ENCODE results near the gene BARX2.

BARX2 gene

GRCh38 chr11:129440028-129440713, 64.5 kb downstream of the BARX2 start:
- peak; percentile 5 for DNase-seq (ENCODE audit: low read depth)
- no peak overlapping the region for H3K4me3 ChIP-seq (ENCODE audit: low read length)
- no peak for TF ChIP-seq CTCF (conservative IDR thresholded peaks at IDR 0.05; ENCODE audit: low read depth, low read length)

GRCh38 chr11:129442171-129442570, 66.5 kb downstream of the BARX2 start:
- no peak overlapping the region for H3K4me3 ChIP-seq (ENCODE audit: low read length)
- DNase-seq (ENCODE audit: low read depth), result no peak
- TF ChIP-seq CTCF (conservative IDR thresholded peaks at IDR 0.05; ENCODE audit: low read depth, low read length), result no peak

- no peak for DNase-seq (ENCODE audit: low read depth)
- H3K4me3 ChIP-seq (ENCODE audit: low read length), result no peak overlapping the region
- no peak for TF ChIP-seq CTCF (conservative IDR thresholded peaks at IDR 0.05; ENCODE audit: low read depth, low read length)
Measured at GRCh38 chr11:129443276-129443675, 67.6 kb downstream of the BARX2 start.

- no peak for DNase-seq (ENCODE audit: low read depth)
- H3K4me3 ChIP-seq (ENCODE audit: low read length), result no peak overlapping the region
- TF ChIP-seq CTCF (conservative IDR thresholded peaks at IDR 0.05; ENCODE audit: low read depth, low read length), result no peak
Measured at GRCh38 chr11:129444274-129444673, 68.6 kb downstream of the BARX2 start.

- no peak overlapping the region for H3K4me3 ChIP-seq (ENCODE audit: low read length)
- TF ChIP-seq CTCF (conservative IDR thresholded peaks at IDR 0.05; ENCODE audit: low read depth, low read length), result no peak
- DNase-seq (ENCODE audit: low read depth), result no peak
Measured at GRCh38 chr11:129445226-129445625, 69.6 kb downstream of the BARX2 start.

GRCh38 chr11:129446572-129446971, 70.9 kb downstream of the BARX2 start:
- DNase-seq (ENCODE audit: low read depth), result no peak
- no peak for TF ChIP-seq CTCF (conservative IDR thresholded peaks at IDR 0.05; ENCODE audit: low read depth, low read length)
- H3K4me3 ChIP-seq (ENCODE audit: low read length), result no peak overlapping the region

- DNase-seq (ENCODE audit: low read depth), result no peak
- no peak for TF ChIP-seq CTCF (conservative IDR thresholded peaks at IDR 0.05; ENCODE audit: low read depth, low read length)
- H3K4me3 ChIP-seq (ENCODE audit: low read length), result no peak overlapping the region
Measured at GRCh38 chr11:129447654-129448239, 72.1 kb downstream of the BARX2 start.
